H9 (cell line): ENCODE data around the gene SRXN1. TPM values are rescaled to one million over a fixed set of nuclear protein-coding genes. Genes with fewer than 3 reads are reported as not detected.
A peak's percentile ranks its signal among the peaks of the same experiment; 100 is the strongest.

Experiments
- DNase-seq: peaks from one replicate; pipeline ENCODE4 v3.0.0-alpha.2; 2017
- H2AFZ ChIP-seq: one replicate; pipeline ENCODE4 v1.6.1; 2013; ENCODE audit warnings: mild to moderate bottlenecking, low read length, control low read depth, moderate library complexity
- H2AK5ac ChIP-seq: 2 replicates; pipeline ENCODE4 v1.6.1; 2013; ENCODE audit warnings: low read length, control low read depth, mixed read lengths; ENCODE audit not compliant: insufficient read length
- H2BK120ac ChIP-seq: one replicate; pipeline ENCODE4 v1.6.1; 2013; ENCODE audit warnings: low read depth, mild to moderate bottlenecking, low read length, control low read depth, inconsistent platforms; ENCODE audit not compliant: poor library complexity, severe bottlenecking
- H2BK12ac ChIP-seq: 2 replicates; pipeline ENCODE4 v1.6.1; 2013; ENCODE audit warnings: low read length, control low read depth, mixed read lengths, low read depth; ENCODE audit not compliant: insufficient read length
- H2BK15ac ChIP-seq: 2 replicates; pipeline ENCODE4 v1.6.1; 2013; ENCODE audit warnings: low read depth, low read length, control low read depth
- H2BK20ac ChIP-seq: one replicate; pipeline ENCODE4 v1.6.1; 2013; ENCODE audit warnings: low read depth, mild to moderate bottlenecking, low read length, control low read depth, inconsistent platforms; ENCODE audit not compliant: poor library complexity, severe bottlenecking
- H2BK5ac ChIP-seq: 2 replicates; pipeline ENCODE4 v1.6.1; 2013; ENCODE audit warnings: low read length, control low read depth, mixed read lengths; ENCODE audit not compliant: insufficient read length
- H3K14ac ChIP-seq: 2 replicates; pipeline ENCODE4 v1.6.1; 2013; ENCODE audit warnings: low read length, control low read depth; ENCODE audit not compliant: insufficient read depth
- H3K18ac ChIP-seq: 2 replicates; pipeline ENCODE4 v1.6.1; 2013; ENCODE audit warnings: low read depth, mild to moderate bottlenecking, mixed read lengths, low read length, control low read depth; ENCODE audit not compliant: insufficient read length
- H3K23ac ChIP-seq: 2 replicates; pipeline ENCODE4 v1.6.1; 2013; ENCODE audit warnings: low read length, control low read depth, mixed read lengths, low read depth; ENCODE audit not compliant: insufficient read length
- H3K23me2 ChIP-seq: 2 replicates; pipeline ENCODE4 v1.6.1; 2013; ENCODE audit warnings: low read depth, mild to moderate bottlenecking, mixed read lengths, low read length, control low read depth; ENCODE audit not compliant: insufficient read length, poor library complexity, severe bottlenecking
- H3K27ac ChIP-seq: 2 replicates; pipeline ENCODE4 v1.5.1; 2013; ENCODE audit warnings: low read length, control low read depth, mixed read lengths, low read depth; ENCODE audit not compliant: insufficient read length
- H3K27me3 ChIP-seq: 2 replicates; pipeline ENCODE4 v1.6.1; 2013; ENCODE audit warnings: low read length, control low read depth, inconsistent platforms; ENCODE audit not compliant: insufficient read depth
- H3K4ac ChIP-seq: 2 replicates; pipeline ENCODE4 v1.6.1; 2013; ENCODE audit warnings: low read depth, mild to moderate bottlenecking, control low read depth, inconsistent platforms, low read length, moderate library complexity
- H3K4me1 ChIP-seq: 2 replicates; pipeline ENCODE4 v1.6.1; 2013; ENCODE audit warnings: low read length, control low read depth, inconsistent platforms; ENCODE audit not compliant: insufficient read depth
- H3K4me2 ChIP-seq: 2 replicates; pipeline ENCODE4 v1.6.1; 2013; ENCODE audit warnings: low read length, control low read depth, mixed read lengths; ENCODE audit not compliant: insufficient read length, insufficient read depth
- H3K56ac ChIP-seq: 2 replicates; pipeline ENCODE4 v1.6.1; 2013; ENCODE audit warnings: low read depth, mild to moderate bottlenecking, mixed read lengths, low read length, control low read depth; ENCODE audit not compliant: insufficient read length
- H3K79me1 ChIP-seq: 2 replicates; pipeline ENCODE4 v1.6.1; 2013; ENCODE audit warnings: low read depth, mild to moderate bottlenecking, moderate library complexity, low read length, control low read depth, inconsistent platforms; ENCODE audit not compliant: insufficient read depth, poor library complexity, severe bottlenecking
- H3K79me2 ChIP-seq: 2 replicates; pipeline ENCODE4 v1.6.1; 2013; ENCODE audit warnings: low read length, control low read depth, inconsistent platforms; ENCODE audit not compliant: insufficient read depth
- H3K9ac ChIP-seq: 2 replicates; pipeline ENCODE4 v1.6.1; 2013; ENCODE audit warnings: low read length, control low read depth, mixed read lengths; ENCODE audit not compliant: insufficient read length; ENCODE audit errors: extremely low read depth
- H3K9me3 ChIP-seq: one replicate; pipeline ENCODE4 v1.6.1; 2013; ENCODE audit warnings: low read depth, low read length, inconsistent platforms; ENCODE audit not compliant: control insufficient read depth
- H3T11ph ChIP-seq: one replicate; pipeline ENCODE4 v1.6.1; 2013; ENCODE audit warnings: mild to moderate bottlenecking, low read length, control low read depth, inconsistent platforms
- H4K20me1 ChIP-seq: one replicate; pipeline ENCODE4 v1.6.1; 2013; ENCODE audit not compliant: control insufficient read depth, insufficient read length, insufficient read depth
- H4K5ac ChIP-seq: 2 replicates; pipeline ENCODE4 v1.6.1; 2013; ENCODE audit warnings: low read depth, mild to moderate bottlenecking, mixed read lengths, low read length, control low read depth; ENCODE audit not compliant: insufficient read length
- H4K8ac ChIP-seq: replicated peaks from 2 replicates; pipeline ENCODE4 v1.6.1; 2013; ENCODE audit warnings: low read length, control low read depth, mixed read lengths, low read depth; ENCODE audit not compliant: insufficient read length
- H4K91ac ChIP-seq: 2 replicates; pipeline ENCODE4 v1.6.1; 2013; ENCODE audit warnings: low read depth, mild to moderate bottlenecking, moderate library complexity, mixed read lengths, low read length, control low read depth; ENCODE audit not compliant: insufficient read length
- H3K27ac Mint-ChIP-seq, 3 experiments: 2 replicates in 2 of 3; 3 replicates in 1 of 3; pipeline ENCODE4 v1.8.0; 2020 to 2021; ENCODE audit warnings: mixed read lengths in 3 of 3, mild to moderate bottlenecking in 1 of 3, moderate library complexity in 1 of 3
- H3K27me3 Mint-ChIP-seq: 2 replicates; pipeline ENCODE4 v1.8.0; 2021; ENCODE audit warnings: low read depth, mild to moderate bottlenecking, moderate library complexity, mixed read lengths
- H3K36me3 Mint-ChIP-seq, 3 experiments: 2 replicates in 2 of 3; 3 replicates in 1 of 3; pipeline ENCODE4 v1.8.0; 2020 to 2021; ENCODE audit warnings: low read depth in 3 of 3, mixed read lengths in 3 of 3; ENCODE audit not compliant: insufficient read depth in 1 of 3
- H3K4me1 Mint-ChIP-seq, 2 experiments: 2 replicates each; pipeline ENCODE4 v1.8.0; 2020; ENCODE audit warnings: mixed read lengths in 2 of 2
- H3K4me3 Mint-ChIP-seq, 2 experiments: 2 replicates in 1 of 2; 3 replicates in 1 of 2; pipeline ENCODE4 v1.8.0; 2020 to 2021; ENCODE audit warnings: mild to moderate bottlenecking in 2 of 2, mixed read lengths in 2 of 2, moderate library complexity in 1 of 2
- H3K9me3 Mint-ChIP-seq, 2 experiments: 2 replicates in 1 of 2; 3 replicates in 1 of 2; pipeline ENCODE4 v1.8.0; 2020; ENCODE audit warnings: mild to moderate bottlenecking in 2 of 2, mixed read lengths in 2 of 2, moderate library complexity in 1 of 2
- WGBS: extraction: QIAGEN DNeasy Blood & Tissue Kit; methylation state at CpG from one replicate; pipeline ENCODE4 v1.1.7; 2013; ENCODE audit warnings: missing lambda C conversion rate, low lambda C conversion rate, mixed read lengths; ENCODE audit not compliant: insufficient read length; ENCODE audit errors: extremely low coverage; 5-methylcytosine and 5-hydroxymethylcytosine counted together
- total RNA-seq: library from RNA; stranded (reverse); gene quantifications from 2 replicates; pipeline ENCODE4 v1.2.1, GENCODE V29; 2021
- TF ChIP-seq, protein P1 (sequence below): fragments of 200-600 bp; sonication (generic); conservative IDR thresholded peaks from 3 replicates; pipeline ENCODE4 v1.8.0; 2021; ENCODE audit warnings: antibody characterized with exemption, mild to moderate bottlenecking

The SRXN1 gene
- total RNA-seq, 1 experiment from 2014 or later = 25.7 TPM

DNA sequence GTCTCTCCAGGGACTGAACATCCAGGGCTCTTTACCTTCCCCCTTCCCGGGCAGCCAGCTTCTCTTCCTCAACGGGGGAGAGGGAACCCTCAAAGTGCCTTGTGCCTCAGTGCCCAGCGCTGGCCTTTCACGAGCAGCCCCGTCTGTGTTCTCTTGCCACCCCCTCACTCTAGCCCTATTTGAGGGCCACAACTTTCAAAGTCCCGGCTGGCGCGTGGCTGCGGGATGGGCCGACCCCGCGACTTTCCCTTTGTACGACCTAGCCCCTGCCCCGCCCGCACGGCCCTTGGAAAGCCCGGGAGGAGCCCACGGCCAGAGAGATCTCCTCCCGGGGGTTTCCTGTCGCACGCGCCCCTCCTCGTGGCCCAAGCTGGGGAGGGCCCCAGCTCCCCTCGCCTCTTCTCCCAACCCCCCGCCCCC is 22.0 kb upstream of the SRXN1 start:
- H3K27ac ChIP-seq = no peak overlapping the region

More for the DNA sequence above, 22.0 kb upstream of the SRXN1 start:
- Histone ChIP-seq H3K4me1 (no peaks in the 10 kb centered on the region), H2BK5ac (no peak overlapping the region), H4K5ac (no peak overlapping the region), H4K20me1 (no peaks in the 10 kb centered on the region), H3K79me2 (no peaks in the 10 kb centered on the region), H2BK12ac (no peak overlapping the region), H3K4ac (no peak overlapping the region), H2BK120ac (no peak overlapping the region), H3K56ac (no peak overlapping the region), H3K79me1 (no peaks in the 10 kb centered on the region), H3K14ac (no peak overlapping the region; the same call in 1 of the 2 replicates), H3K27me3 (peaks cover 5% of the 10 kb centered on the region), H3K4me2 (peak overlapping the region; percentile 98), H3T11ph (no peak overlapping the region), H3K9ac (no peak overlapping the region), H3K23ac (no peak overlapping the region), H3K23me2 (peaks cover 17% of the 10 kb centered on the region), H4K8ac (no peak overlapping the region), H4K91ac (no peak overlapping the region), H3K9me3 (no peaks in the 10 kb centered on the region), H2AFZ (no peak overlapping the region), H2BK15ac (no peak overlapping the region), H2BK20ac (no peak overlapping the region), H3K18ac (no peak overlapping the region), H2AK5ac (no peak overlapping the region)
- DNase-seq = no peak
- H3K4me1 Mint-ChIP-seq = peaks cover 17 to 41% of the 10 kb centered on the region in 2 experiments
- no CpG with 5 or more reads among the region's 25 CpGs for WGBS
- TF ChIP-seq, protein P1, sequence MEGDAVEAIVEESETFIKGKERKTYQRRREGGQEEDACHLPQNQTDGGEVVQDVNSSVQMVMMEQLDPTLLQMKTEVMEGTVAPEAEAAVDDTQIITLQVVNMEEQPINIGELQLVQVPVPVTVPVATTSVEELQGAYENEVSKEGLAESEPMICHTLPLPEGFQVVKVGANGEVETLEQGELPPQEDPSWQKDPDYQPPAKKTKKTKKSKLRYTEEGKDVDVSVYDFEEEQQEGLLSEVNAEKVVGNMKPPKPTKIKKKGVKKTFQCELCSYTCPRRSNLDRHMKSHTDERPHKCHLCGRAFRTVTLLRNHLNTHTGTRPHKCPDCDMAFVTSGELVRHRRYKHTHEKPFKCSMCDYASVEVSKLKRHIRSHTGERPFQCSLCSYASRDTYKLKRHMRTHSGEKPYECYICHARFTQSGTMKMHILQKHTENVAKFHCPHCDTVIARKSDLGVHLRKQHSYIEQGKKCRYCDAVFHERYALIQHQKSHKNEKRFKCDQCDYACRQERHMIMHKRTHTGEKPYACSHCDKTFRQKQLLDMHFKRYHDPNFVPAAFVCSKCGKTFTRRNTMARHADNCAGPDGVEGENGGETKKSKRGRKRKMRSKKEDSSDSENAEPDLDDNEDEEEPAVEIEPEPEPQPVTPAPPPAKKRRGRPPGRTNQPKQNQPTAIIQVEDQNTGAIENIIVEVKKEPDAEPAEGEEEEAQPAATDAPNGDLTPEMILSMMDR = no peak
- peaks cover 0 to 4% of the 10 kb centered on the region in 2 experiments; a peak in 1 of 5 replicates for H3K9me3 Mint-ChIP-seq
- peak overlapping the region in 1 of 2 experiments; percentile 69; a peak in 4 of 5 replicates for H3K4me3 Mint-ChIP-seq
- no peaks in the 10 kb centered on the region; a peak in 1 of 7 replicates for H3K36me3 Mint-ChIP-seq
- peaks cover 73% of the 10 kb centered on the region for H3K27me3 Mint-ChIP-seq
- H3K27ac Mint-ChIP-seq = no peak overlapping the region
